ENCODE measurements around the gene AZIN2.
"Not testable (repeated sequence)": the region's sequence is repeated elsewhere in the genome, so short reads cannot be mapped to it uniquely, and the experiment has no call there.

AZIN2 gene

GRCh38 chr1:33060579-33061083 is 20.3 kb upstream of the AZIN2 start:
- DNase-seq: no peak

GRCh38 chr1:33061834-33062233 is 19.1 kb upstream of the AZIN2 start:
- no peak for DNase-seq

- DNase-seq: not testable (repeated sequence)
Measured at GRCh38 chr1:33064284-33064683, 16.7 kb upstream of the AZIN2 start.

GRCh38 chr1:33065301-33065700 is 15.7 kb upstream of the AZIN2 start:
- DNase-seq: no peak

- DNase-seq: not testable (repeated sequence)
Measured at GRCh38 chr1:33066477-33066876, 14.5 kb upstream of the AZIN2 start.

GRCh38 chr1:33068108-33068507 is 12.8 kb upstream of the AZIN2 start:
- DNase-seq: not testable (repeated sequence)

- no peak for DNase-seq
Measured at GRCh38 chr1:33070628-33071027, 10.3 kb upstream of the AZIN2 start.

GRCh38 chr1:33072707-33073106 is 8.2 kb upstream of the AZIN2 start:
- no peak for DNase-seq

GRCh38 chr1:33074193-33074945 is 6.6 kb upstream of the AZIN2 start:
- DNase-seq: no peak

GRCh38 chr1:33078030-33078591 is 2.8 kb upstream of the AZIN2 start:
- no peak for DNase-seq

GRCh38 chr1:33080373-33080772 is 580 bp upstream of the AZIN2 start:
- DNase-seq: no peak

GRCh38 chr1:33081554-33082305 is 777 bp downstream of the AZIN2 start:
- no peak for DNase-seq

- DNase-seq: peak; percentile 18
Measured at GRCh38 chr1:33082575-33083108, 1.7 kb downstream of the AZIN2 start.

GRCh38 chr1:33085332-33085731 is 4.4 kb downstream of the AZIN2 start:
- no peak for DNase-seq

GRCh38 chr1:33086384-33086850 is 5.5 kb downstream of the AZIN2 start:
- peak; percentile 25 for DNase-seq

GRCh38 chr1:33087677-33088076 is 6.7 kb downstream of the AZIN2 start:
- DNase-seq: no peak

GRCh38 chr1:33088119-33088906 is 7.4 kb downstream of the AZIN2 start:
- DNase-seq: no peak

GRCh38 chr1:33089457-33089856 is 8.5 kb downstream of the AZIN2 start:
- DNase-seq: no peak

- no peak for DNase-seq
Measured at GRCh38 chr1:33092438-33092837, 11.5 kb downstream of the AZIN2 start.

- DNase-seq: no peak
Measured at GRCh38 chr1:33093004-33093403, 12.1 kb downstream of the AZIN2 start.

- DNase-seq: no peak
Measured at GRCh38 chr1:33094486-33094885, 13.5 kb downstream of the AZIN2 start.

GRCh38 chr1:33094971-33095604 is 14.1 kb downstream of the AZIN2 start:
- peak; percentile 32 for DNase-seq

Measured in NCI-H526 treated with DMSO at 0.1 percent for 48 hours (cell line).